Fibroblast of skin of scalp (primary cell): ENCODE results near the gene HAO2. TPM values are rescaled to one million over a fixed set of nuclear protein-coding genes. Genes with fewer than 3 reads are reported as not detected.
"Not testable (repeated sequence)": the region's sequence is repeated elsewhere in the genome, so short reads cannot be mapped to it uniquely, and the experiment has no call there.

Experiments
- DNase-seq: peaks from one replicate; pipeline ENCODE4 v3.0.0-alpha.2; 2013
- polyA plus RNA-seq, 2 experiments: library from polyadenylated mRNA; unstranded; fragments of 120-200 nt; gene quantifications; one replicate each; pipeline ENCODE4 v1.2.1, GENCODE V29; 2013; ENCODE audit not compliant: insufficient read length in 2 of 2

The HAO2 gene
- not detected for polyA plus RNA-seq (2013, experiment 1 of 2; ENCODE audit: insufficient read length)
- polyA plus RNA-seq (2013, experiment 2 of 2; ENCODE audit: insufficient read length): 0.25 TPM

DNA sequence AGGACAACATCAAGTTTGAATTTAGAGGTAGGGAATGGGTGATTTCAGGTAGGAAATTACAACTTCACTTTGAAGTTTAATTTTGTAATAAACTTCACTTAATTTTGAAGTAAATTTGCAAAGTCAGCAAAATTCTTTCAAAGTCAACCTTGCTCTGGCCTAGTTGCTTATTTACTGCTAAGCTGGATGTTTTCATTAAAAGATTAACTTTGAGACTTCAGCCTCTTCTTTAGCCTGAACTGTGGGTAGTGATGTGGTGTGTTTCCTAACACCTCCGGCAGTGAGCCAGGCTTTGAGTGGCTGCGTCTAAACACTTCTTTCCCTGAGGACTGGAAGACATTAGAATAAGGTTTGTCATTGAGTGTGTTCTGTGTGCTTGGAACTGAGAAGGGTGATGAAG, at the start of gene HAO2:
Gene HAO2 (plus strand): TSS at position 232 of the 400 bp plus-strand sequence. CDS start 12,301 bp downstream, outside the sequence.
- DNase-seq: no peak

DNA sequence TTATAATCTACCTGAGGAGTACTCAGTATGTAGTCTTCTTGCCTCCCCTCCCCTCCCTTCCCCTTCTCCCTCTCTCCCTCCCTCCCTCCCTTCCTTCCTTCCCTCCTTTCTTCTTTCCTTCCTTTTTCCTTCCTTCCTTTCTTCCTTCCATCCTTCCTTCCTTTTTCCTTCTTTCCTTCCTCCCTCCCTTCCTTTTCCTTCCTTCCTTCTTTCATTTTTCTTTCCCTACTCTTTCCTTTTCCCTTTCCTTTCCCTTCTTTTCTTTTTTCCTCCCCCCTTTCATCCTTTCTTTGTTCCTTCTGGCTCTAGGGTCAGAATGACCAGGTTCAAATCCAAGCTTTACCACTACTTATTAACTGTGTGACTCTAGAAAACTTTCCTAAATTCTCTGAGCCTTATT, 48.5 kb upstream of the HAO2 start:
- DNase-seq: no peak

DNA sequence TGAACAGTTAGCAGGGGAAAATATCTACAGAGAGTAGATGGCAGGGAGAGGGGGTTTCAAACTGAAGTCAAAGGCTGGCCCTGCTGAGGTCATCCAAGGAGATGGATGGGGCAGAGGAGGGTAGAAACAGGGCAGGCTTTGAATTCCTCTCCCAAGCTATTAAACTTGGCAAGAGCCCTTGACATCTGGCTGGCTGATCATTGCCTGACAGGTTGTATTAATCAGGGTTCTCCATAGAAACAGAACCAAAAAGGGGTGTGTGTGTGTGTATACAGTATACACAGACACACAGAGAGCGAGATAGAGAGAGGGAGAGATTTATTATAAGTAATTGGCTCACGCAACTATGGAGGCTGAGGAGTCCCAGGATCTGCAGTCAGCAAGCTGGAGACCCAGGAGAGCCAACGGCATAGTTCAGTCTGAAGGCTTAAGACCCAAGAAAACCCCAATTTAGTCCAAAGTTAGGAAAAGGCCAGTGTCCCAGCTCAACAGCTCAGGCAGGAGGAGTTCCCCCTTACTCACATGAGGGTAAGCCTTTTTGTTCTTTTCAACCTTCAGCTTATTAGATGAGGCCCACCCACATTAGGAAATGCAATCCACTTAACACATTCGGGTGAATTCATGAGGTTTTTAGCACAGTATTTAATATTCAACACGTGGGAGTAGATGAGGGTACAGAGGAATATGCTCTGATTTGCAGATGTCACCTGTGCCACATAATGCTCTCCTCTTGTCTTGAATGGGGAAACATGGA, 46.7 kb upstream of the HAO2 start:
- no peak for DNase-seq

DNA sequence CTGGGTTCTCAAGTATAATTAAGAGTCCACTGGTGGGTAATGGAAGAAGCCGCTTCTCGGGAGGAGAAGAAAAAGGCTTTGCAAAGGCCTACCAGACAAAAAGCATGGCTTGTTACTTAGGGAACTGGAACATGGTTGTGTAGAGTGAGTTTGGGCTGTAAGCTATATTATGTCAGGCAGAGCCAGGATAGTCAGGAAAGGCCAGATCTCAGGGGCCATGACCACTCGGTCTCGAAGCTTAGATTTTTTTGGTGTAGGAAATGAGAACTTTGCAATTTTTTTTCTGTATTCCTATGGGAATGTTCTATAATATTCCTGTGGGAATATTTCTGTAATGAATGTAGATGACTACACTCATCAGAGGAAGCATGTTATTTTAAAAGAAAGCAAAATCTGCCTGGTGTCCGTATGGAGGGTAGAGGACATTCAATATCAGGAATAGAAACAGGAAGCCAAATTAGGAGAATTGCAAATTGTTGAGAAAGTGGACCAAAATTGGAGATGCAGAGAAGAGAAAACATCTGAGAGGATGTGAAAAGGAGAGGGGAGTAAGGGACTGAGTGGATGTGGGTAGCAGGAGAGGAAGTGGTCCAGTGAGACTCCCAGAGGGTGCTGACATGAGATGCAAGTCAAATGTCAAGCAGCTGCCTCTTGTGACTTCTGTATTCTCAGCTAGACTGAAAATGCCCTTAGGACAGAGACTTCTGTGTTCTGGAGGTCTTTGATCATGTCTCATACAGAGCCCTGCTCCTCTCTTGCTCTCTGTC, 45.2 kb upstream of the HAO2 start:
- DNase-seq: no peak

GRCh38 chr1:119324198-119324597, 44.4 kb upstream of the HAO2 start:
- DNase-seq: no peak

GRCh38 chr1:119326251-119326650, 42.3 kb upstream of the HAO2 start:
- no peak for DNase-seq

DNA sequence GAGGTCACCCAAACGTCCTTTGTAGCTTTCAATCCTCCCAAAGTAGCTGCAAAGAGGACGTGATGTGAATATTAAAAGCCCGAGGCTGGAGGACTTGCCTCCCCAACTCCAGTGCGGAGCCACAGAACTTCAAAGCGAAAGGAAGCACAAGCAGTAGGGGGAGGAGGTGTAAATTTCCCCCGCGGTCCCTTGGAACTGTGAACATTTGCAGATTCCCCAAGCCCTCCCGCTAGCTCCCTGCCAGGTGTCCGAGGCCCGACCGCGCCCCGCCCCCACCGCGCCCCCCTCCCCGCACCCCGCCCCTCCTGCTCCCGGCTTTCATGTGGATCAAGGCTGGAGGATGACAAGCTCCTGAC, 41.5 kb upstream of the HAO2 start:
- no peak for DNase-seq

DNA sequence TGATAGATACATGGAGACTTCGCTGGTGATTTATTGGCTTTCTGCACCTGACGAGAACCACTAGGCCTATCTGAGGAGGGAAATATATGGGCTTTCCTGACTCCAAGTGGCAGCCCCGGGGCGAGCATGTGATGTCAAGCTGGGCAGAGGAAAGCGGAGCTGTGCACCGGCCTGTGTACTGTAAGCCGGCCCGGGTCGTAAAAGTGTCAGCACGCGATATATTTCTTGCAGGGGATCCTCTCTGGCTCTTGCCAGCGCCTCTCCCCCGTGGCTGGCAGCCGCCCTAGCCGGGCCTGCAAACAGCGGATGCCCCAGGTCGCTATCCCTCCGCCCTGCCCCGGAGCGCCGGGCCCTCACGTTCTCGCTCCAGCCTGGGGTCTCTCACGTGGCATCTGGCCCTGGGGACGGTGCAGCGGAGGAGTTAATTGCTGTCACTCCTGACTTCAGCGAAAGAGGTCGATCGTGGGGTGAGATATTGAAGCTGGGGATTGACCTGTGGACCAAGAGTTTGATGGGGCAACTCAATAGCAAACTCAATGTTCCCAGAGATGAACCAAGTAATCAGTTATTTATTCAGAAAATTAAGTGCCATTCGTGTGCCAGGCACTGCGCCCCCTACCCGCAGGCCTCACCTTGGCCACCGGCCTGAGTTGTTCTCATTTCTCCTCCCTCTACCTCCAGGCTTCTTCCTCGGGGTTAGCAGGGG, 41.0 kb upstream of the HAO2 start:
- DNase-seq: peak; percentile 34

DNA sequence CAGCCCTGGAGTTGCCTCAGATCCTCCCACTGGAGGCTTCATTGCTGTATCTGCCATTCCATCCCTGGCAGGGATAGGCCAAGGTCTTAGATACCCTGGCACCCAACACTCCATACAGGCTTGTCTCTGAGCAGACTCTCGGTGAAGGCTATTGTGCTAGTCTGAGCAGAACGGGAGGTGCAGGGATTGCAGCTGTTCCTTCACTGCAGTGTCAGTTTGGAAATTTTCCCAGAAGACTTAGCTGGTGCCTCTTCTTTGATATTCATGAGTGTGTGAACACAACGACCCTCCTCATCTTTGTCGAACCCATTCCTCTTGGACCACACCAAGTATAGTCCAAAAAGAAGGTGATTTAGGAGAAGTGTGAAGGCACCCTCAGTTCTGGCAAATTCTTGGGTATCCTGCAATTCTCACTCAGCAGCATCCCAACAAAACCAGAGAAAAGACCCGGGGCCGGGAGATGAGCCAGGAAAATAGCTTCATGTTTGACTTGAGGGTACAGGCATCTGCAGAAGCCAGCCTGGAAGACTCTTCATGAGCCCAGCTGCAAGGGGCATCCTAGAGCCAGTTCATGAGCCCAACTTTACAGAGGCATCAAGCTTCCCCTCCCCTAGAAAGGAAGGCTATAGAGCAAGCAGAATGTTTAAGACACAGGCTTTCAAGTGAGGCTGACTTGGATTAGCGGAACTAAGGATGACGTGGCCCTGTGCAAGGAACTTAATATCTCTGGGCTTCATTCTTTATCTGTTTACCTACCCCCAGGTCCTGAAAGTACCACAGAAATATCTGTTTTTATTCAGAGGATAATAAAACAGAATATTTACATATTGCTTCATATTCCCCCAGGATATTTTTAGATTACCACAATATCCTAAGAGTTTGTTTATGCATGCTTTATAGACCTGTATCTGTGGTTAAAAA, 38.8 kb upstream of the HAO2 start:
- no peak for DNase-seq

- peak; percentile 26 for DNase-seq
Observed at GRCh38 chr1:119330466-119331189, 38.0 kb upstream of the HAO2 start.

DNA sequence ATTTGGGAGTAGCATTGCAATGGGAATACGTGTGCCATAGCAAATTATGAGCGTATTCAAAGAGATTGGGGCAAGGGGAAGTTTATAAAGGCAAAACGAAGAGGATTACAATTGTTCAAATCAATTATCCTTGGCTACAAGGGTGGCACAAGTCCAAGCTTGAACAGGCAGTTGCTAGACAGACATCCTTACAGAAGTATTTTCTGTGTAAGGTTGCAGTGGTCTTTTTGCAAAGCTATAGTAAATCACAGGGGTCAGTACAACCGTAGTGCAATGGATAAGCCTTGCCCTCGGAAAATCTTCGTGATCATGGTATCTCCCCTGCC, 37.4 kb upstream of the HAO2 start:
- no peak for DNase-seq

DNA sequence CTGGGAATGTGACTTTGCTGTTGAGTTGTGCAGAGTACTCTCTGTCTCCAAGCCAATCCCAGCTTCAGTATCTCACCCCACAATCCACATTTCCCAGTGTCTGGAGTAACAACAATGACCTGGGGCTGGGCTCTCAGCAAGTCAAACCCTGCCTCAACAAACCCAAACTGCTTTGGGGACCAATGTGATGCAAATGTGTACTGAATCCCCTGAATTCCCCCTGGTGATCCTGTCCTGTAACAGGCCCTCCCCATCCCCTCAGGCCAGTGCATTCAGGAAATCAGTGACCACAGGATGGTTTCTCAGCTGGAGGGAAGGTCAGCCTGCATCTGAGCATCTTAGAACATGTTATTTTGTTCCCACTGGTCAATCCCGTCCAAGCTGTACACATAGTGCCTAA, 36.7 kb upstream of the HAO2 start:
- DNase-seq: no peak

DNA sequence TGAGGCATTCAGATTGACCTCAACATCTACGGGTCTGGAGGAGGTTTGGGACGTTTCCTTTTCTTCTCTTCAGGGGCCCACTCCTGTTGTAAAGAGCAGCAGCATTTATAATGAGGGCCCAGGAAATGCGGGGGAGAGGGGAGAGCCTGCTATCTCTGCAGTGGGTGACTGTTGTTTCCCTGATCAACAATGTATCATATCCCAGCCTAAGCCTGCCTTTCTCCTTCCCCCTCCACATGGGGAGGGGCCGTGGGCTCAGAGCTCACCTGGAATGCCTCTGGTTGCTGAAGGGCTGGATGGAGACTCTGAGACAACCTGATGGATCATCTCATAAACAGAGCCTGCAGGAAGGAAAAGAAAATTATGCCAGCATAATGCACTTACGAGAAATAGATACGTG, 36.0 kb upstream of the HAO2 start:
- no peak for DNase-seq

GRCh38 chr1:119333163-119333896, 35.3 kb upstream of the HAO2 start:
- DNase-seq: no peak

- DNase-seq: not testable (repeated sequence)
Observed at GRCh38 chr1:119333897-119334250, 34.7 kb upstream of the HAO2 start.

GRCh38 chr1:119336848-119337247, 31.7 kb upstream of the HAO2 start:
- DNase-seq: no peak

DNA sequence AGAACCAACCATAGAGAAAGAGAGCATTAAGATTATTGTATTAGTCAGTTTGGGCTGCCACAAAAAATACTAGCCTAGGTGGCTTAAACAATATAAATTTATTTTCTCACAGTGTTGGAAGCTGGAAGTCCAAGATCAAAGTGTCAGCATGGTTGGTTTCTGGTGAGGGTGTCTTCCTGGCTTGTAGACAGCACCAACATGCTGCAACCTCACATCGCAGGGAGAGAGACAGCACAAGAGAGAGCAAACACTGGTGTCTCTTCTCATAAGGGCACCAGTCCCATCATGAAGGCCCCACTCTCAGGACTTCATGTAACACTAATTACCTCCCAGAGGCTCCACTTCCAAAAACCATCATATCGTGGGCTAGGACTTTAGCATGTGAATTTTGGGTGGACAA, 30.6 kb upstream of the HAO2 start:
- no peak for DNase-seq

GRCh38 chr1:119338757-119339156, 29.8 kb upstream of the HAO2 start:
- DNase-seq: no peak

GRCh38 chr1:119340861-119341261, 27.7 kb upstream of the HAO2 start:
- no peak for DNase-seq

- DNase-seq: no peak
Observed at GRCh38 chr1:119341372-119341947, 27.1 kb upstream of the HAO2 start.

DNA sequence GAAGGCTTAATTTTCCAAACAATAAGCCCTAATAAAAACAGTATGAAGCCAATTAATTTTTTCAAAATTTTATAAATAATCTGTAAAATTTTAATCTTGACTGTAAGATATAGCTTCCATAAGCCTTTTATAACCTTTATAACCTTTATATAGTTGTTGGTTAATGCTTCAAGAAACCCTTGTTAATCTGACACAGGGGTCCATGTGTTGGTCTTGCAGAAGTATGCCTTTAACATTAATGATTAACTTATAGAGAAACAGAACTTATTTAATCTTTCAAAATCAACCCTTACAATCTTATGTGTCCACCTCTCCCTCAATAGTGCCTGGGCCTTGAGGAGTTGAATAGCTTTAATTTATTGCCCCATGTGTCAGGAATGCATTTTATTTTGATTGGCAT, 23.2 kb upstream of the HAO2 start:
- no peak for DNase-seq
